Kidney epithelial cell (primary cell): ENCODE data around the gene MOV10L1. TPM values are rescaled to one million over a fixed set of nuclear protein-coding genes. Genes with fewer than 3 reads are reported as not detected.

Experiments
- DNase-seq: peaks from one replicate; pipeline ENCODE4 v3.0.0-alpha.2; 2010; ENCODE audit warnings: low read depth
- H3K27me3 ChIP-seq: 2 replicates; pipeline ENCODE4 v1.6.0; 2011; ENCODE audit warnings: low read length; ENCODE audit not compliant: control insufficient read depth, insufficient read depth
- H3K36me3 ChIP-seq: 2 replicates; pipeline ENCODE4 v1.5.1; 2011; ENCODE audit warnings: low read length; ENCODE audit not compliant: control insufficient read depth, insufficient read depth
- H3K4me3 ChIP-seq: 2 replicates; pipeline ENCODE4 v1.5.1; 2011; ENCODE audit warnings: low read depth, mild to moderate bottlenecking, control low read depth, low read length
- total RNA-seq: library from RNA; depleted of rRNA; stranded (reverse); fragments of >200 nt; gene quantifications from 2 replicates; pipeline ENCODE4 v1.2.3, GENCODE V29; 2015
- TF ChIP-seq, protein P1 (sequence below): IDR thresholded peaks from 2 replicates; pipeline ENCODE4 v1.5.1; 2011; ENCODE audit warnings: mild to moderate bottlenecking, moderate library complexity, low read length, control low read depth, inconsistent platforms; ENCODE audit not compliant: insufficient read depth, poor library complexity, severe bottlenecking

MOV10L1 gene
- total RNA-seq, 1 donor from 2014 or later, result 1.7 TPM

DNA sequence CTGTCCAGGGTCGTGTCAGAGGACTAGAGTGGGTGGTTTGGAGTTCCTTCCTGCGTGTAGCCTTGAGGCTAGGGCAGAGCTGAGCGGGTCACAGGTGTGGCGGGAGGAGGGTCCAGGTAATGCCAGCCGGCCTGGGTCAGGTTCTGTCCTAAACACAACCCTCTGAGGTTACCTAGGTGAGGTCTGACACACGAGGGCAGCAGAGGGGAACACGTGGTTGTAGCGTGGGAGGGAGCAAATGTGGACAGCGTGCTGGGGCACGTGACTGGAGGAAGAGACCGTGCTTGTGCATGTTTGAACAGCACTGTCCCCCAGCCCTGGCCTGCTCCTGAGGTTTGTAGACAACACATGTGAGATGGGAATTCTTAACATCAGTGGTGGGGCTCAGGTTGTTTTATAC is 13.1 kb downstream of the MOV10L1 start:
- no peak overlapping the region for H3K4me3 ChIP-seq
- H3K27me3 ChIP-seq, result no peaks in the 10 kb centered on the region
- TF ChIP-seq, protein P1, sequence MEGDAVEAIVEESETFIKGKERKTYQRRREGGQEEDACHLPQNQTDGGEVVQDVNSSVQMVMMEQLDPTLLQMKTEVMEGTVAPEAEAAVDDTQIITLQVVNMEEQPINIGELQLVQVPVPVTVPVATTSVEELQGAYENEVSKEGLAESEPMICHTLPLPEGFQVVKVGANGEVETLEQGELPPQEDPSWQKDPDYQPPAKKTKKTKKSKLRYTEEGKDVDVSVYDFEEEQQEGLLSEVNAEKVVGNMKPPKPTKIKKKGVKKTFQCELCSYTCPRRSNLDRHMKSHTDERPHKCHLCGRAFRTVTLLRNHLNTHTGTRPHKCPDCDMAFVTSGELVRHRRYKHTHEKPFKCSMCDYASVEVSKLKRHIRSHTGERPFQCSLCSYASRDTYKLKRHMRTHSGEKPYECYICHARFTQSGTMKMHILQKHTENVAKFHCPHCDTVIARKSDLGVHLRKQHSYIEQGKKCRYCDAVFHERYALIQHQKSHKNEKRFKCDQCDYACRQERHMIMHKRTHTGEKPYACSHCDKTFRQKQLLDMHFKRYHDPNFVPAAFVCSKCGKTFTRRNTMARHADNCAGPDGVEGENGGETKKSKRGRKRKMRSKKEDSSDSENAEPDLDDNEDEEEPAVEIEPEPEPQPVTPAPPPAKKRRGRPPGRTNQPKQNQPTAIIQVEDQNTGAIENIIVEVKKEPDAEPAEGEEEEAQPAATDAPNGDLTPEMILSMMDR, result no peak
- no peak for DNase-seq
- no peaks in the 10 kb centered on the region for H3K36me3 ChIP-seq

DNA sequence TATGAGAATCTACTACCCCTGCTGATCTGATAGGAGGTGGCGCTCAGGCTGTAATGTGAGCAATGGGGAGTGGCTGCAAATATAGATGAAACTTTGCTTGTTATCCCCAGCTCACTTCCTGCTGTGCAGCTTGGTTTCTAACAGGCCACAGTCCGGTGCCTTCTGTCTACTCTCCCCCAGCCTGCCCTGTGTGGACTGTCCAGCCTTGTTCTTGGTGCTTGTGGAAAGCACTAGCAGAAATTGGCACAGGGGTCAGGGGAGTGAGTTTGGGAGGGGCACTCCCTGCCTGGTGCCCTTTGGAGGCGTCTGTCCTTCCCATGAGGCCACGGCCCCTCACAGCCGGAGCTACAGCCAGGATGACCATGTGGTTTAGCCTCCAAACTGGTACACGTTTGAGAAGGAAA is 14.3 kb downstream of the MOV10L1 start:
- DNase-seq, result no peak
- TF ChIP-seq, protein P1, result no peak

DNA sequence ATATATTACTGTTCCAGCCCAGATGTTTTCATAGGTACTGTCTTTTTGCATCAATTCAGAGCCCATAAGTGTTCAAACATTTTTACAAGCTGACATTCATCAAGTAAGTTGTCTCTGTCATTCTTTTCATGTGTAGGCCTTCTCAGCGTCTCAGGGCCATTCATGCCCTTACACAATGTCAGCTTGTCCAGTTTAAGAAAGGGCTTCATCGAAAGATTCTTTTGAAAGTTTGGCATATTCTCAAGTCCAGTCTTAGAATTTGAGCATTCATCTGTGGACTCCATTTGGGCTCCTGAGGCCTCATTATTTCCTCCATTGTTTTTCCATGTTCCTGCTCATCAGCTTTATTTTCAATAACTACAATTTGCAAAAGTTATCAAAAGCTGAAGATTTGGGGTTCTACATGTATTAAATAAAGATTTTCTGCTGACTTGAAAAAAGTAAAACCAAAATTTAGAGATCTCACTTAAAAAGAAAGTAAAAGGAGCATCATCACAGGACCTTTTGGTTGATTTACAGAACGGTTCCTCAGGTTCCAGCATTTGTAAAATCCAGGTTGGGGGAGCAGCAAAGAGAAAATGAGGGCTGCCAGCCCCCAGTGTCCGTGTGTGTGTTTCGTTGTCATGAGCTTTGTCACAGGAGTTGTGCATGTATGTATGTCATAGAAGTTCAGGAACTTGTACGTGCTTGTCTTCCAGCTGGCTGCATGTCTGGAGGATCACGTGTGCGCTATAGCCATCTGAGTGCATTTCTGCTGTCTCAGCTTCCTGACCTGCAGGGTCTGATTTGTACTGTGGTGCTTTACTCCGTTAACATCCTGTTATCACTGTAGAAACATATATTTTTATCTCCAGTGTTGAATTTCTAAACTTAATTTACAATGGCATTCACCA is 15.6 kb downstream of the MOV10L1 start:
- TF ChIP-seq, protein P1, result no peak
- H3K4me3 ChIP-seq, result no peak overlapping the region
- H3K27me3 ChIP-seq, result no peaks in the 10 kb centered on the region
- H3K36me3 ChIP-seq, result no peaks in the 10 kb centered on the region
- no peak for DNase-seq

More for the DNA sequence above, 14.3 kb downstream of the MOV10L1 start:
- no peak overlapping the region for H3K4me3 ChIP-seq
- H3K27me3 ChIP-seq, result no peaks in the 10 kb centered on the region
- H3K36me3 ChIP-seq, result no peaks in the 10 kb centered on the region

DNA sequence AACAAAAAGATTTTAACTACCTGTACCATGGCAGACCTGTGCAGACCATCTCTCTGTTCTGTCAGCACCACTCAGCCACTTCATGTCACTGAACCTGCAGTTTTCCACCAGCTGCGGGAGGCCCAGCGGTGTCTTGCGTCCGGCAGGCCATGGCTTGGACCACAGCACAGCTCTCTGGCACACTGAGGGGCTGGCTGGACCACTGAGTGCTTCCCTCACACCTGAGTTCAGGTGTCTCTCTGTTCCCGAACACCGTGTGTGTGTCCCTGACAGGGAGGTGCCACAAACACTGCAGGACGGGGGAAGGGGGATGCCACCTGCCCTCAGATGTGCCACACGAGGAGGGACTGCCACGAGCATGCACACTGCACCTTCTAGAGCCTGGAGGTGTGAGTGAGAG is 17.7 kb downstream of the MOV10L1 start:
- DNase-seq, result no peak
- TF ChIP-seq, protein P1, result no peak
- H3K4me3 ChIP-seq, result no peak overlapping the region
- H3K27me3 ChIP-seq, result no peaks in the 10 kb centered on the region
- H3K36me3 ChIP-seq, result no peaks in the 10 kb centered on the region

DNA sequence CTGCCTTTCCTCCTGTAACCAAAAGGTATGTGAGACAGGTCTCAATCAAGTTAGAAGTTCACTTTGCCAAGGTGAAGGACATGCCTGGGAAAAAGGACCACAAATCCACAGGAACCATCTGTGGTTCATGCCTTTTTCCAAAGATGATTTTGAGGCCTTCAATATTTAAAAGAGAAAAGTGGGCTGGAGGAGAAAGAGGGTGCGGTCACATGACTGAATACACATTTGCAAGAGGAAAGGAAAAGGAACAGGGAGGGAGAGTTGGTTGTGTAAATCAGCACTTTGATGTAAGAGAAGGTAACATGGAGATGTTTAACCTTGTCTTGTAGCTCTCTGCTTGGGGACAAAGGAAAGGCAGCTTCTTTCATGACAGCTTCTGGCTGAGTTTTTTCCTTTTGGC is 21.2 kb downstream of the MOV10L1 start:
- no peak for DNase-seq
- H3K36me3 ChIP-seq, result no peaks in the 10 kb centered on the region
- H3K27me3 ChIP-seq, result no peaks in the 10 kb centered on the region
- H3K4me3 ChIP-seq, result no peak overlapping the region
- TF ChIP-seq, protein P1, result no peak
